ENCODE results near the gene HOXA9. TPM values are rescaled to one million over a fixed set of nuclear protein-coding genes. Genes with fewer than 3 reads are reported as not detected.
A peak's percentile ranks its signal among the peaks of the same experiment; 100 is the strongest.

HOXA9 gene
- total and polyA plus RNA-seq, 10 of the 15 experiments (the other 5 are each of a cell fraction or from before 2014, with no cell fraction given) = not detected

DNA sequence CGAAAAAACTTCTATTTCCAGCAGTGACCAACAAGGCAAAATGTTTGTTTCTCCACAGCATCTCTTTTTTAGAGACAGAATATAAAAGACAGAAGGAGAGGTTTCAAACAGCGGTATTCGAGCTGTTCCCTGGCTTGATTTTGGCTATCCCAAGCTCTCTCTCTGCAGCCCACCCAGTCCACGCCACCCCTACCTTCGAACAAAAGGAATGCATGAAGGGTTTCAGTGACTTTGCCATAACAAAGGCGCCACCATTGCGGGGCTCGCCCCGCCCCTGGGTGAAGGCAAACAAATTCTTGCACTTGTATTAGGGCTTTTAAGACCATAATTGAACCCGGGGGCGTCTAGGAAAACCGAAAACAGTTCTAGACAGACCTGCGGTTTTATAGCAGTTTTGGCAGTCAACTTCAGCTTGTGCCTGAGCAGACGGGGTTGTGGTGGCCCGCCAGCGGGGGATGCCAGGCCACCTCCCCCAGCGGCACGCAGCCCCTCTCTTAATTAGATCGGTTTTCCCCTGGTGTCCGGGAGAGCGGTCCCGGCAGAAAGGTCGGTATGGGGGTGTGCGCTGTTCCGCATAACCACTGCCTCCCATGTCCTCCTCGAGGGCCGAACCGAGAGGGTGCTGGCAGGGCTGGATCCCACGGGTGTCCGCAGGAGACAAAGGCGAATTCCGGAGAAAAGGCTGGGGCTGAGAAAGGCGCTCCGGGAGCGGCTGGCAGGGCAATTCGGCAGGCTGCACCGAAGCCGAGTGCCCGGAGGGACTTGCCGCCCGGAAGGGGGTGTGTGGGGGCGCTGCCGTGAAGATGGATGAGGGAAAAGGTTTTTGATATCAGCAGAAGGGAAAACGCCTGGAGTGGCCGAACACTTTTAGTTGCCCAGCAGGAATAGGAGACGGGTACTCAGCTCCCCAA is 22.4 kb upstream of the HOXA9 start:
- H3K4me2 ChIP-seq (ENCODE audit: control insufficient read depth, insufficient read depth) = no peak overlapping the region
- ChIA-PET RAD21 (ENCODE audit: unreplicated experiment) (interaction anchor here (0.6 kb wide), 1 partner anchor 71 kb away, joined by 4 read pairs; no protein-coding TSS in a partner anchor), POLR2A (no interaction called here), CTCF (interaction anchor here (0.6 to 2.1 kb wide), 3 partner anchors 8 to 582 kb away, joined by 3 to 7 read pairs (median 3); no protein-coding TSS in a partner anchor), SMC1A (ENCODE audit: uncharacterized antibody, unreplicated experiment) (interaction anchor here (0.6 to 1.2 kb wide), 2 partner anchors 8 to 591 kb away, joined by 3 to 5 read pairs; no protein-coding TSS in a partner anchor)
- 16% methylated on average over 44 of the region's 46 CpGs for WGBS (ENCODE audit: insufficient coverage, insufficient replicate concordance, low lambda C conversion rate, missing lambda C conversion rate)
- 0 out of 2 replicates have a peak, but pooled peaks have one; percentile 10 for TF ChIP-seq IKZF1 (conservative IDR thresholded peaks at IDR 0.05)
- TF ChIP-seq NRF1 (conservative IDR thresholded peaks at IDR 0.05; ENCODE audit: low read depth, low read length) = no peak
- peak; percentile 45 for TF ChIP-seq SUZ12 (IDR thresholded peaks at IDR 0.05; ENCODE audit: unreplicated experiment)
- BruUV-seq (replicated peaks) = no TSS peak
- no peak for ATAC-seq
- DNase-seq (ENCODE audit: low read depth, low spot score) = no peak
- H3K36me3 ChIP-seq (ENCODE audit: control insufficient read depth in 2 of 2, insufficient read depth in 2 of 2, low read length in 1 of 2) = no peaks in the 10 kb centered on the region
- no peaks in the 10 kb centered on the region for H3K79me2 ChIP-seq (ENCODE audit: control insufficient read depth, insufficient read depth, low read length)
- H3K9me3 ChIP-seq (replicated peaks; ENCODE audit: control insufficient read depth, insufficient read depth, low read length) = no peaks in the 10 kb centered on the region; the same call in 2 of the 3 replicates
- no peak for FAIRE-seq
- H3K27me3 ChIP-seq (replicated peaks in 1 of 2; ENCODE audit: control insufficient read depth in 2 of 2, insufficient read depth in 2 of 2, low read length in 1 of 2) = peaks cover 47 to 54% of the 10 kb centered on the region in 2 experiments
- intact Hi-C loops (cut with micrococcal nuclease; ENCODE audit: unreplicated experiment) = no loop called here
- H3K4me1 ChIP-seq (ENCODE audit: control insufficient read depth, insufficient read depth, low read length) = no peaks in the 10 kb centered on the region
- no peak overlapping the region for H3K27ac ChIP-seq (ENCODE audit: control insufficient read depth, insufficient read depth)
- H2AFZ ChIP-seq (ENCODE audit: control insufficient read depth, low read depth, low read length) = no peak overlapping the region
- H4K20me1 ChIP-seq (ENCODE audit: control insufficient read depth, insufficient read depth) = 0 out of 2 replicates have a peak, but pooled peaks cover 3% of the 10 kb centered on the region
- H3K9ac ChIP-seq (ENCODE audit: control insufficient read depth, insufficient read depth, low read length) = no peak overlapping the region
- H3K4me3 ChIP-seq = no peak overlapping the region
- in situ Hi-C loops (cut with MboI) = no loop called here

Measured in GM12878 (cell line).